ENCODE measurements around the gene DAB2IP. TPM values are rescaled to one million over a fixed set of nuclear protein-coding genes. Genes with fewer than 3 reads are reported as not detected.

The DAB2IP gene
- total RNA-seq, 1 donor from 2014 or later = 41.7 TPM

DNA sequence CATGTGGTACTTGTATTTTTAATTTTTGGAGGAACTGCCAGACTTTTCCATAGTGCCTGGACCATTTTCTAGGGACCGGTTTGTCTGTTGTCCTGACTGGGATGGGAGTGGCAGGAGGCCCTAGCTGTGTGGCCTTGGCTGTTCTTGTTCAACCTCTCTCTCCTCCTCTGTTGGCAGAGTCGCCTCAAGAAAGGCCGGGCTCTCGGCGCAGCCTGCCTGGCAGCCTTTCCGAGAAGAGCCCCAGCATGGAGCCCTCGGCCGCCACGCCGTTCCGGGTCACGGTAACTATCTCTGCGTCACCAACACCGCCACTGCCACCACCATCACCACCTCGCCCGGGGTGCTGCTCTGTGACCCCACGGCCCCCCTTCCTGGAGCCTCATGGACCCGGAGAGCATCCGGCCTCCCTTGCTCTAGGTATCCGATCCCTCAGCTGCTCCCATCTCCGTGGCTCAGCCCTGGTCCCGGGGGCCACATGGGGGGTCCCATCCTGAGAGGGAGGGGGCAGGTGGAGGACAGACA, 27.1 kb downstream of the DAB2IP start:
- no peaks in the 10 kb centered on the region for H3K79me2 ChIP-seq (ENCODE audit: insufficient read depth, low read length)
- no peak for DNase-seq (ENCODE audit: low read depth)
- no peaks in the 10 kb centered on the region for H3K9me3 ChIP-seq (ENCODE audit: insufficient read depth, low read depth, low read length)
- H3K9ac ChIP-seq (ENCODE audit: low read length) = no peak overlapping the region
- H2AFZ ChIP-seq (ENCODE audit: low read depth, low read length) = no peak overlapping the region
- H3K4me3 ChIP-seq (ENCODE audit: insufficient read depth, low read depth, low read length) = no peak overlapping the region
- Mint-ChIP-seq H3K4me1 (ENCODE audit: low read depth, unreplicated experiment) (peaks cover 21% of the 10 kb centered on the region), H3K27ac (ENCODE audit: unreplicated experiment) (no peak overlapping the region), H3K4me3 (ENCODE audit: unreplicated experiment) (no peak overlapping the region), H3K9me3 (ENCODE audit: unreplicated experiment) (no peaks in the 10 kb centered on the region), H3K27me3 (ENCODE audit: low read depth, unreplicated experiment) (peaks cover 4% of the 10 kb centered on the region), H3K36me3 (ENCODE audit: low read depth, unreplicated experiment) (peaks cover 13% of the 10 kb centered on the region)
- no peak for FAIRE-seq
- no peaks in the 10 kb centered on the region for H3K36me3 ChIP-seq (ENCODE audit: insufficient read depth, low read length)
- H4K20me1 ChIP-seq (ENCODE audit: insufficient read depth, low read length) = peaks cover 22% of the 10 kb centered on the region
- H3K27me3 ChIP-seq (ENCODE audit: insufficient read depth, low read length) = no peaks in the 10 kb centered on the region
- no peak overlapping the region for H3K4me2 ChIP-seq (ENCODE audit: low read length)
- TF ChIP-seq EZH2 (IDR thresholded peaks at IDR 0.05; ENCODE audit: insufficient read depth, low read length) = no peak
- TF ChIP-seq, protein P1, sequence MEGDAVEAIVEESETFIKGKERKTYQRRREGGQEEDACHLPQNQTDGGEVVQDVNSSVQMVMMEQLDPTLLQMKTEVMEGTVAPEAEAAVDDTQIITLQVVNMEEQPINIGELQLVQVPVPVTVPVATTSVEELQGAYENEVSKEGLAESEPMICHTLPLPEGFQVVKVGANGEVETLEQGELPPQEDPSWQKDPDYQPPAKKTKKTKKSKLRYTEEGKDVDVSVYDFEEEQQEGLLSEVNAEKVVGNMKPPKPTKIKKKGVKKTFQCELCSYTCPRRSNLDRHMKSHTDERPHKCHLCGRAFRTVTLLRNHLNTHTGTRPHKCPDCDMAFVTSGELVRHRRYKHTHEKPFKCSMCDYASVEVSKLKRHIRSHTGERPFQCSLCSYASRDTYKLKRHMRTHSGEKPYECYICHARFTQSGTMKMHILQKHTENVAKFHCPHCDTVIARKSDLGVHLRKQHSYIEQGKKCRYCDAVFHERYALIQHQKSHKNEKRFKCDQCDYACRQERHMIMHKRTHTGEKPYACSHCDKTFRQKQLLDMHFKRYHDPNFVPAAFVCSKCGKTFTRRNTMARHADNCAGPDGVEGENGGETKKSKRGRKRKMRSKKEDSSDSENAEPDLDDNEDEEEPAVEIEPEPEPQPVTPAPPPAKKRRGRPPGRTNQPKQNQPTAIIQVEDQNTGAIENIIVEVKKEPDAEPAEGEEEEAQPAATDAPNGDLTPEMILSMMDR (IDR thresholded peaks at IDR 0.05; ENCODE audit: insufficient read depth, low read depth, low read length) = no peak
- H3K4me1 ChIP-seq (ENCODE audit: insufficient read depth, low read length) = peaks cover 10% of the 10 kb centered on the region
- no peak overlapping the region for H3K27ac ChIP-seq (ENCODE audit: low read depth, low read length)

DNA sequence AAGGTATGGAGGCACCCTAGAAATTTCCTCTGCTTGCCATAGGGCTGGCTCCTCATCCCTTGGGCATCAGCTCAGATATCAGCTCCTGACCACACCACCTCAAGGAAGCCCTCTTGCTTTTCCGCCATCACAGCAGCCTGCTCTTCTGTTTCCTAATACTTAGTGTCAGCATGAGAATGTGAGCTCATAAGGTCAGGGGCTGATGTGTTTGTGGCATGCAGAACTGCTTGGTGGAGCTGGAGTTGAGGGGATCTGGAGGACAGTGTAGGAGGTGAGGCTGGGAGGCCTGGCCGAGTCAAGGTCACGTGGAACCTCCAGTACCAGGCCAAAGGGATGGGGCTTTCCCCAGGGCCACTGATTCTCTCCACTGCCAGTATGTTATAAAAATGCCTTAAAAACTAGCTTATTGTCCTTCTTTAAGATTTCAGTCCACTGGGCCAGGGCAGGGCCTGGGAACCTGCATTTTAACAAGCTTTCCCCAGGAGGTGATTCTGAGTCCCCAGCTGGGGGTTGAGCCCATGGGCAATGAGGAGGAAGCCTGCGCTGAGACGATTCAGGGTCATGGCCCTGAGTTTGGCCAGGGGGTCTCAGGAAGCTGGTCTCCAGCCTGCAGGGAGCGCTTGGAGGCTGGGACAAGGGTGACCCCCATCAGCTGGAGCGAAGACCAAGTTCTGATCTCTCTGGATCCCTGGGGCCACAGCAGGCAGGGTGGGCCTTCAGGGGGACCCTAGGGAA, 28.6 kb downstream of the DAB2IP start:
- DNase-seq (ENCODE audit: low read depth) = no peak
- TF ChIP-seq, protein P1 (IDR thresholded peaks at IDR 0.05; ENCODE audit: insufficient read depth, low read depth, low read length) = no peak
- TF ChIP-seq EZH2 (IDR thresholded peaks at IDR 0.05; ENCODE audit: insufficient read depth, low read length) = no peak
- Mint-ChIP-seq H3K27ac (ENCODE audit: unreplicated experiment) (no peak overlapping the region), H3K36me3 (ENCODE audit: low read depth, unreplicated experiment) (peaks cover 15% of the 10 kb centered on the region), H3K4me3 (ENCODE audit: unreplicated experiment) (no peak overlapping the region), H3K27me3 (ENCODE audit: low read depth, unreplicated experiment) (peaks cover 8% of the 10 kb centered on the region), H3K4me1 (ENCODE audit: low read depth, unreplicated experiment) (peaks cover 19% of the 10 kb centered on the region), H3K9me3 (ENCODE audit: unreplicated experiment) (no peaks in the 10 kb centered on the region)
- Histone ChIP-seq H3K9ac (ENCODE audit: low read length) (no peak overlapping the region), H3K4me1 (ENCODE audit: insufficient read depth, low read length) (peaks cover 6% of the 10 kb centered on the region), H3K79me2 (ENCODE audit: insufficient read depth, low read length) (no peaks in the 10 kb centered on the region), H2AFZ (ENCODE audit: low read depth, low read length) (no peak overlapping the region), H4K20me1 (ENCODE audit: insufficient read depth, low read length) (peaks cover 10% of the 10 kb centered on the region), H3K4me3 (ENCODE audit: insufficient read depth, low read depth, low read length) (no peak overlapping the region), H3K4me2 (ENCODE audit: low read length) (no peak overlapping the region), H3K9me3 (ENCODE audit: insufficient read depth, low read depth, low read length) (no peaks in the 10 kb centered on the region), H3K27me3 (ENCODE audit: insufficient read depth, low read length) (no peaks in the 10 kb centered on the region), H3K36me3 (ENCODE audit: insufficient read depth, low read length) (no peaks in the 10 kb centered on the region), H3K27ac (ENCODE audit: low read depth, low read length) (no peak overlapping the region)
- FAIRE-seq = no peak

DNA sequence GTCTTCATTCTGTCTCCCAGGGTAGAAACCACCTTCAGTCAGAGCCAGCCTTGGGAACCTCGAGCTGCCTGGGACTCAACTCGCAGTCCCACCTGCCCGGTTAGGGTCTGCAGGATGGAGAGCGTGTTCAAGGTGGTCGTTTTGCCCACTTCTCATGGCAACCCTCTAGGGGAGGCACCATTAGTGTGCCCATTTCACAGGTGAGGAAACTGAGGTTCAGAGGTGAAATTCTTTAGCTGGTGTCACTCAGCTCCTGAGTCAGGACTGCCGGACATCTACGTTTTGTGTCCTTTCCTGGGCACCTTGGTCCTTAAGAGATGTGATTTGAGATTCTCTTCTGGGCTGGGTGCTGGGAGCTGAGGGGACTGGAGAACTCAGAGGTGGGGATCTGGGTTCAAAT, 30.0 kb downstream of the DAB2IP start:
- Mint-ChIP-seq H3K4me1 (ENCODE audit: low read depth, unreplicated experiment) (peaks cover 7% of the 10 kb centered on the region), H3K36me3 (ENCODE audit: low read depth, unreplicated experiment) (peaks cover 22% of the 10 kb centered on the region), H3K27me3 (ENCODE audit: low read depth, unreplicated experiment) (peaks cover 8% of the 10 kb centered on the region), H3K4me3 (ENCODE audit: unreplicated experiment) (no peak overlapping the region), H3K27ac (ENCODE audit: unreplicated experiment) (no peak overlapping the region), H3K9me3 (ENCODE audit: unreplicated experiment) (no peaks in the 10 kb centered on the region)
- Histone ChIP-seq H2AFZ (ENCODE audit: low read depth, low read length) (no peak overlapping the region), H3K27me3 (ENCODE audit: insufficient read depth, low read length) (no peaks in the 10 kb centered on the region), H3K9ac (ENCODE audit: low read length) (no peak overlapping the region), H4K20me1 (ENCODE audit: insufficient read depth, low read length) (peaks cover 7% of the 10 kb centered on the region), H3K9me3 (ENCODE audit: insufficient read depth, low read depth, low read length) (no peaks in the 10 kb centered on the region), H3K36me3 (ENCODE audit: insufficient read depth, low read length) (no peaks in the 10 kb centered on the region), H3K4me1 (ENCODE audit: insufficient read depth, low read length) (peaks cover 3% of the 10 kb centered on the region), H3K4me2 (ENCODE audit: low read length) (no peak overlapping the region), H3K4me3 (ENCODE audit: insufficient read depth, low read depth, low read length) (no peak overlapping the region), H3K79me2 (ENCODE audit: insufficient read depth, low read length) (no peaks in the 10 kb centered on the region), H3K27ac (ENCODE audit: low read depth, low read length) (no peak overlapping the region)
- TF ChIP-seq, protein P1 (IDR thresholded peaks at IDR 0.05; ENCODE audit: insufficient read depth, low read depth, low read length) = no peak
- TF ChIP-seq EZH2 (IDR thresholded peaks at IDR 0.05; ENCODE audit: insufficient read depth, low read length) = no peak
- no peak for DNase-seq (ENCODE audit: low read depth)
- no peak for FAIRE-seq
